ENCODE data around the gene CACNB1. TPM values are rescaled to one million over a fixed set of nuclear protein-coding genes. Genes with fewer than 3 reads are reported as not detected.

CACNB1 gene
- total RNA-seq, 1 donor from 2014 or later, result 77.1 TPM

DNA sequence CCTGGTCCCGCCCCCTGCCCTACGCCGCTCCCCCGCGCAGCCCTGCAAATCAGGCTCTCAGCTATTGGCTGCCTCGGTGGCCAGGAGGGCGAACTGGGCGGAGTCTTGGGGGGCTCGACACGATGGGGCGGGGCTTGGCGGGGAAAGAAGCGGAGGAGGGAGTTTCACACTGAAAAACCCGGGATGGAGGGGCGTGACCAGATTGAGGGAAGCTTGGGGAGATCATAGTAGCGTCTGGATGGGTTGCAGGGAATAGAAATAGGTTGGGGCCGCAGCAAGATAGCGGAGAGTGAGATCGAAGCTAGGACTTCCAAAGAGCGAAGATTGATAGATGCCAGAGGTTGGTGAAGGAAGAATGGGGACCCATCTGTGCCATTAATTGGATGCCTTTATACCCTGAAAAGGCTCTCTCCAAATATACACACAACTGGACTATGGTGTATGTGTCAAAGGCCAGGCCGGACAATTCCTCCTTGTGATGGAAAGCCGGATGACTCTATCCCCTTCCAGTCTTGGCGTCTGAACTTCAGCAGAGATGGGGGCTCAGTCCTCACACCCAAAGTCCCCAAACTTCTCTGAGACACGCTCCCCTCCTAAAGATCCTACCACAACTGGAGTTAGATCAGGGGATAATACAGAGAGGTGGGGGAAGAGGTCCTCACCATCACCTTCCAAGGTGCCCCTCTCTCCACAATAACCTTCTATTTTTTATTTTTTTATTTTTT is 28.7 kb upstream of the CACNB1 start:
- Mint-ChIP-seq H3K27me3 (ENCODE audit: unreplicated experiment) (peaks cover 13% of the 10 kb centered on the region), H3K4me1 (ENCODE audit: low read depth, unreplicated experiment) (peaks cover 8% of the 10 kb centered on the region)
- no peak for TF ChIP-seq CTCF (IDR thresholded peaks at IDR 0.05; ENCODE audit: partially characterized antibody, unreplicated experiment)

GRCh38 chr17:39225308-39225958 is 28.0 kb upstream of the CACNB1 start, which contains the start of gene STAC2:
Gene STAC2, minus strand, starts transcription at chr17:39225945. Its CDS starts 443 bp downstream, at chr17:39225502.
- DNase-seq, result no peak
- Mint-ChIP-seq H3K36me3 (ENCODE audit: unreplicated experiment) (no peaks in the 10 kb centered on the region), H3K27me3 (ENCODE audit: unreplicated experiment) (peaks cover 13% of the 10 kb centered on the region), H3K27ac (ENCODE audit: unreplicated experiment) (peak within 1 kb of the TSS; percentile 4), H3K4me1 (ENCODE audit: low read depth, unreplicated experiment) (peaks cover 8% of the 10 kb centered on the region), H3K4me3 (ENCODE audit: unreplicated experiment) (peak within 1 kb of the TSS; percentile 88), H3K9me3 (ENCODE audit: unreplicated experiment) (peaks cover 9% of the 10 kb centered on the region)
- TF ChIP-seq CTCF (IDR thresholded peaks at IDR 0.05; ENCODE audit: partially characterized antibody, unreplicated experiment), result no peak

More for the DNA sequence above, 28.7 kb upstream of the CACNB1 start:
- H3K9me3 Mint-ChIP-seq (ENCODE audit: unreplicated experiment), result peaks cover 9% of the 10 kb centered on the region
- H3K4me3 Mint-ChIP-seq (ENCODE audit: unreplicated experiment), result peak overlapping the region; percentile 84
- no peaks in the 10 kb centered on the region for H3K36me3 Mint-ChIP-seq (ENCODE audit: unreplicated experiment)
- peak overlapping the region; percentile 4 for H3K27ac Mint-ChIP-seq (ENCODE audit: unreplicated experiment)
- DNase-seq, result peak; percentile 95

DNA sequence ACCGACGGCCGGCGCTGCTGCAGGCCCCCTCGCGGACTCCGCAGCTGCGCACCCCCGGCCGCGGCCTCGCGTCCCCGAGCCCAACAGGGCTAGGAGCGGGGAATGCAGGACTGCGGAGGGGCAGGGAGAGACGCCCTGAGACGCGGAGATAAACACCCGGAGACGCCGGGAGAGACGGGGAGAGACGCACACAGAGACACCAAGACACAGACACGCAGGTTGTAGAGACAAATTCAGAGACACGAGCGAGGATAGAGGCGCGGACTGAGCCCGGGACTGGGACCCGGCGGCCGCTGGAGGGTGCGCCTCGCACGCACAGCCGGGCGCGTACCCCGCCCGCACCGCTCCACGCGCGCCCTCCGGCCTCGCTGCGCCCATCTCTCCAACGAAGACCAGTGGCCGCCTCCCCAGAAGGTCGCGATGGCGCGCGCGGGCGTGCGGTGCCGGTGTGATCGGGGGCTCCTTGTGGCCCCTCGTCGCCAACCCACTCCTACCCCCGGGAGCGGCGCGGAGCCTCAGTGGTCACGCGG is 27.4 kb upstream of the CACNB1 start:
- peak overlapping the region; percentile 88 for H3K4me3 Mint-ChIP-seq (ENCODE audit: unreplicated experiment)
- H3K36me3 Mint-ChIP-seq (ENCODE audit: unreplicated experiment), result no peaks in the 10 kb centered on the region

GRCh38 chr17:39223907-39224777 is 26.7 kb upstream of the CACNB1 start:
- Mint-ChIP-seq H3K4me1 (ENCODE audit: low read depth, unreplicated experiment) (peaks cover 4% of the 10 kb centered on the region), H3K27me3 (ENCODE audit: unreplicated experiment) (peaks cover 12% of the 10 kb centered on the region), H3K27ac (ENCODE audit: unreplicated experiment) (peak overlapping the region; percentile 52), H3K36me3 (ENCODE audit: unreplicated experiment) (no peaks in the 10 kb centered on the region), H3K4me3 (ENCODE audit: unreplicated experiment) (peak overlapping the region; percentile 75), H3K9me3 (ENCODE audit: unreplicated experiment) (peaks cover 6% of the 10 kb centered on the region)
- peak; percentile 27 for DNase-seq
- TF ChIP-seq CTCF (IDR thresholded peaks at IDR 0.05; ENCODE audit: partially characterized antibody, unreplicated experiment), result no peak

More for the DNA sequence above, 27.4 kb upstream of the CACNB1 start:
- H3K9me3 Mint-ChIP-seq (ENCODE audit: unreplicated experiment), result peaks cover 9% of the 10 kb centered on the region
- TF ChIP-seq CTCF (IDR thresholded peaks at IDR 0.05; ENCODE audit: partially characterized antibody, unreplicated experiment), result no peak
- DNase-seq, result peak; percentile 46
- no peak overlapping the region for H3K27ac Mint-ChIP-seq (ENCODE audit: unreplicated experiment)
- peaks cover 13% of the 10 kb centered on the region for H3K27me3 Mint-ChIP-seq (ENCODE audit: unreplicated experiment)
- H3K4me1 Mint-ChIP-seq (ENCODE audit: low read depth, unreplicated experiment), result peaks cover 8% of the 10 kb centered on the region
